Gastroesophageal sphincter (tissue), 3 donors: ENCODE measurements around the gene HAUS7.

Experiments used
- CTCF ChIP-seq, 4 experiments: fragments of 200-600 bp in 2 of 4; fragments of 450-650 bp in 2 of 4; sonication (generic) in 1 of 4; IDR thresholded peaks; one replicate each; pipeline ENCODE4 v1.5.1; 2017 to 2019; ENCODE audit warnings: antibody characterized with exemption in 4 of 4, mild to moderate bottlenecking in 2 of 4, moderate library complexity in 2 of 4
- POLR2AphosphoS5 ChIP-seq: sonication (generic); formaldehyde crosslinking; IDR thresholded peaks from one replicate; pipeline ENCODE4 v1.6.1; 2017; ENCODE audit warnings: antibody characterized with exemption

- TF ChIP-seq CTCF (IDR thresholded peaks at IDR 0.05) (no peak), POLR2AphosphoS5 (no peak)
These were observed 37.2 kb downstream of the HAUS7 start for GRCh38 chrX:153433161-153433680.
